ENCODE results near the gene SLC6A11.

Gene SLC6A11

DNA sequence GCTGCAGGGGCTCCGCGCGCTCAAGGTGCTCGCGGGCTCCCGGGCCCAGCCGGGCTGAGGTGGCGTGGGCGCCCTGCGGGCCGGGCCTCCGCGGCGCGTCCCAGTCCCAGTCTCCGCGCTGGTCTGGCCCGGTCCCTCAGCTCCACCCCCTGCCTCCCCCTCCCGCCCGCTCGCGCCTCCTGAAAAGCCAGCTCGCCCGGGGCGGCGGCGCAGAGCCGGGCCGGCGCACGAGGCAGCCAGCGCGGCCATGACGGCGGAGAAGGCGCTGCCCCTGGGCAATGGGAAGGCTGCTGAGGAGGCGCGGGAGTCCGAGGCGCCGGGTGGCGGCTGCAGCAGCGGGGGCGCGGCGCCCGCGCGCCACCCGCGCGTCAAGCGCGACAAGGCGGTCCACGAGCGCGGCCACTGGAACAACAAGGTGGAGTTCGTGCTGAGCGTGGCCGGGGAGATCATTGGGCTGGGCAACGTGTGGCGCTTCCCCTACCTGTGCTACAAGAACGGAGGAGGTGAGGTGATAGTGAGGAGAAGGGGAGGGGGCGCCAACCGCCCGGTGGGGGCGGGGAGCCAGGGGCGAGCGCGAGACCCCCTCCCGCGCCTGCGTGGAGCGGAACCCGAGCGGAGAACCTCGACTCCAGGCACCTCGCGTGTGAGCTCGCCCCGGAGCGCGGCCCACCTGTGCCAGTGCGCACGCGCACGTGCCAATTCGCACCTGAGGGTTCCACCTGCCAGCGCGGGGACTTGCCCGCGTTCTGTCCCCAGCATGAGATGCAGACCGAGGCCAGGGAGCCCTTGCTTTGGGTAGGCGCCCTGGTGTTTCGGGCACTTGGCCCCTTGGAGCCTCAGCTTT lies at the start of gene SLC6A11:
TSS of gene SLC6A11 (plus strand) at position 210 of the 844 bp plus-strand sequence. CDS start at position 248, 38 bp downstream.
- no peak for DNase-seq (ENCODE audit: extremely low read depth in 1 of 2, low read depth in 1 of 2)

DNA sequence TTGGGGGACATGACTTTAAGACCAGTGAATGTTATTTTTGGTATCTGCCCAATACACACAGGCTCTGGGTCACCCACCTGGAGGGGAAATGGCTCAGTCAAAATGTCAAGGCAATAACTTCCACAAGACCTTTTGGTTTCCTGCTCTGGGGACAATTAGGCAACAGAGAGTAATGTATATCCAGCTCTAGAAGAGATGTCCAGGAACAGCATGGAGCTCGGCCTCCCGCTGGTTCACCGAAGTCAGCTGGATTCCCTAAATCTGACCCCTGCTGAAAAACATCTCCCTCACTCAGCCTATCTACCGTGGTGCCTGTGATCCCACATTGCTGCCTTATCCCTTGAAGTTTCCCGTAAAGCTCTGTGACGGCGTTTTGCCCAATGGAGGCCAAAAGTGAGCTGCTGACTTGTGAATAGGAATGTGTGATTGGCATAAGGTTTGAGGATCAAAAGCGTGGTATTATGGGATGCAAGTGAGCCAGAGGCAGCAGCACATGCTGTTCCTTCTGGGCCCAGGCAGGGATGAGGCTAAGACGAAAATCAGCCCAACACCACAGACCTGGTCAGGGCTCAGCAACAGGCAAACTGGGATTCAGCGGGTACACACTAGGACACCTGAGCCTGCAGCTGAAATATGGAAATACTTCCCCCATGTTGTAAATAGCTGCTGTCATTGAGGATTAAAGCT lies 47.2 kb upstream of the SLC6A11 start:
- no peak for DNase-seq (ENCODE audit: extremely low read depth in 1 of 2, low read depth in 1 of 2)

DNA sequence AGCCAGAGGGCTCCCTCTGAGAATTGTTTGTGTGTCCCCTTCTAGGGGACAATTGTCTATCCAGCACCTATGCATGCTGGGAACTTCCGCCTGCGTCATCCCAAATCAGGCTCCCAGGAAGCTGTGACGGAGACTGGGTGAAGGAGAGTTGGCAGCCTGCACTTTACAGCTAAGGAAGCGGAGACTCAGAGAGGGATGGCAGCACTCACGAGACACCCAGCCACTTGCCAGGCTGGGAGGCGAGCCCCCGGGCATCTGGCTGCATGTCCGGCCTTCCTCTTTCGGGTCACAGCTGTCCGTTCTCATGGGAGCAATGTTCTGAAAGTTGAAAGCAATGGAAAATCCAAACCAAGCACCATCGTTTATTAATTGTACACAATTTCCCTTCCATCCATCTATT lies 45.5 kb upstream of the SLC6A11 start:
- DNase-seq (ENCODE audit: extremely low read depth in 1 of 2, low read depth in 1 of 2), result no peak

DNA sequence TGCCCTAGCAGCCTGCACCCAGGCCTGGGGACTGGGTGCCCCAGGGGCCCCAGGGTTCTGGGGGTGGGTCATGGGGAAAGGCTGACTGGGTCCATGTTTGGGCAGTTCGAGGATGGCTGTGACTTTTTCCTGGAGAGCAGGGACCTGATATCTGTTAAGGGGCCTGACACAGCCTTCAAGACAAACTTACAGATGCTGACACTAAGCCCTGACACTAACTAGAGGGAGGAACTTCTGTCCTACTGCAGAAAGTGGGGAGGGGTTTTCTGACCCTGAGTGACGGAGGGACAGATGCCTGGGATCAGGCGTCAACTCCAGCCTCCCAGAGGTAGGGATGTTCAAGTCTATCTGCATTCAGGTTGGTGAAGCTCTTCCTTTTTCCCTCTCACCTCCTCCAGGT lies 45.0 kb upstream of the SLC6A11 start:
- DNase-seq (ENCODE audit: extremely low read depth in 1 of 2, low read depth in 1 of 2), result no peak

DNA sequence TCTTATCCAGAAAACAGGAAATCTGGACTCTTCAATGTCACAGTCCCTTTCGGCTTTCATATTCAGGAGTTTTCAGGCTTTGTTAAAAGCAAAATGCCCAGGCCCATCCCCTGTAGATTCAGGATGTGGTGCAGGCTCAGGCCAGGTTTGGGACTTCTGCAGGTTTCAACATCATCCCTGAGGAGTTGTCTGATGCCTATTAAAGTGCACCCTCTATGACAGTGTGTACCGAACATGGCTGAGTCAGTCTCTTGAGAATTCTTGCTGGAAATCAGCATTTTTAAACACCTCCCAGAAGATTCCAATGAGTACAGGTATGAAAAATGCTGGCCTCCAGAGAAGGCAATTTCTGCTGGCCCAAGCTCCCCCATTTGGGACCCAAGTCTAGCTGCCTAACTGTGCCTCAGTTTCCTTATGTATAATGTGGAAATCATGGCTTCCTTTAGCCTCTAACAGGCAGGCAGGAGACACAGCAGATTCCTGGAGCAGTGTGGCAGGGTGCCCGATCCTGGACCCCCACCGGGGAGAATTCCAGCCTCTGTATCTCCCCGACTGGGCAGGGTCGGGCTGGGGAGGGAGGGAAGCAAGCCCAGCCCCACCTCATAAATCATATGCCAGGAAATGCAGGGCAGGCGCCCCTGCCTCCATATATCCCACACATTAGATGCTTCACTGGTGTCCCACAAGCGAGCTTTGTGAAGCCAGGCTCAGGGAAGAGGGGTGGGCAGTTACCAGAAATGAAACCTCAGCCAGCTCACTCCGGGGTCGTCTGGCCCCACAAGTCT lies 44.4 kb upstream of the SLC6A11 start:
- DNase-seq (ENCODE audit: extremely low read depth in 1 of 2, low read depth in 1 of 2), result no peak

DNA sequence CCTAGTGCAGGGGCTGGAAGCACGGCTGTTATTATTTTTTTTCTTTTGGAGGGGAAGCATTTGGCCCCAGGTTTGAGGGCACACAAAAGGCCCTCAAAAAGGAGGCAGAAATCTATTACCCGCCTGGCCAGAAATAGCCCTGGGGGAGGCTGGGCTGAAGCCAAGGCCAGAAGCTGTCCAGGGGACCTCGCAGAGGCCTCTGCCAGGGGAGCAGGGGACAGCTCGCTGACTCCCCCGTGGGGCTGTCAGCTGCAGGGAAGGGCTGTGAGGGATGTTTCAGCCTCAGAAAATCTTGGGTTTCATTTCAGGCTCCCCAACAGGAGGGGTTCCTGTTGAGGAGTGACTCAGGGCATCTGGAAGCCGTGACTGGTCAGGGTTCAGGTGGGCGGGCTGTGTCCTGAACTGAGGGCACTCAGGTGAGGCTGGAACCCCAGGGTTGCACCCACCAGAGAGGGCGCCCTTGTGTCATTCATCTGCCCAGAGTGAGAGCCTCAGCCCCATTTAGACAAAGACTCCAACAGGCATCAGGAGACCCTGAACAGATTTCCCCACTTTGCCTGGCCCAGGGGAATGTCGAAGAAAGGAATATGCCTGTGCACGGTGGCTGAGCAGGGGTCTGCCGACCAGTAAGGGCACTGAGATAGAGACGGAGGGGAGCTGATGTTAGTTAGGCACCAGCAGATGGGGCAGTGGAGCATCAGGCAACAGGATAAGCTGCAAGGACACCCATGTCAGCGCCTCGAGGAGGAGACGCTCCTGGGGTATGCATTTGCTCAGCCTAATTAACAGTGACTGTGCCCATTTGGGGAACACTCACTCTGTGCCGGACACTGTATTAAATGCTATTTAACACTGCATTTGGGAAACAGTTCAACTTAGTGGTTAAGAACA lies 43.5 kb upstream of the SLC6A11 start:
- no peak for DNase-seq (ENCODE audit: extremely low read depth in 1 of 2, low read depth in 1 of 2)

DNA sequence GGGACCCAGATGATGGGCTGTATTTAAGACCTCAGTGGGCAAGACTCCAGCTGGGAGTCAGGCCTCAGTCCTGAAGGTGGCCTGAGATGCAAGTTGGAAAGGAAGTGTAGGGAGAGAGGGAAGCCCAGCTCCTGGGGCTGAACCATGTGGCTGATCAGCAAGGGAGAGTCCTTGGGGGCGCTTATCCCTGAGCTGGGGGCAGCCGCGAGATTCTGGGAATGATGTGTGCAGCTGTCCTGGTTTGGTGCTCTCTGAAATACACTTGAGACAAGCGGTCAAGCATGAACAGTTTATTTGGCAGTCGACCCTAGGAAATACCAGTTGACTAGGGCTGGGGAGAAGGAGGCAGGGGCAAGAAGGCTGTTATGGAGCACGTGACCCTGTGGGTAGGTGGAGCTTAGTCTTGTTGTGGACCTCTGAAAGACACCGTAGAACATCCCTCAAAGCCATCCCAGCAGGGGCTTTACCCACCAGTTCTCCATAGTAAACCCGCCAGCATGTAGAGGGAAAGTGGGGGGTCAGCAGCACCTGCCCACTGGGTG lies 41.8 kb upstream of the SLC6A11 start:
- no peak for DNase-seq (ENCODE audit: extremely low read depth in 1 of 2, low read depth in 1 of 2)

DNA sequence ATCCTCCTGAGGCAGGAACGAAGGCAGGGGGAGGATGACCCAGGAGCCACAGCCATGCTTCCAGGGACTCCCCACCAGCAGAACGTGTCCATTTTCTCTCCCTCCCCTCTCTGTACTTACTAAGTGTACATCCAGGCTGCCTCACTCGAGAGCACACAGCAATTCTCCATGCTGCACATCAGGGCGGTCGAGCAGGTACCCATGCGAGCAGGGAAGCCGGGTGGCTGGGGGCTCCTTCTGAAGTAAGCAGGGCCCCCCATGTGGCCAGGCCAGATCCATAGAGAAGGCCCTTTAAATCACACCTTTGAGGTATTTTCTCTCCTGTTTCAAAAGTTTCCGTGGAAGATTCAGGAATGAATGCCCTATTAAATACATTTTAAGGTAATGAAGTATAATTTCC lies 41.2 kb upstream of the SLC6A11 start:
- DNase-seq (ENCODE audit: extremely low read depth in 1 of 2, low read depth in 1 of 2), result no peak

DNA sequence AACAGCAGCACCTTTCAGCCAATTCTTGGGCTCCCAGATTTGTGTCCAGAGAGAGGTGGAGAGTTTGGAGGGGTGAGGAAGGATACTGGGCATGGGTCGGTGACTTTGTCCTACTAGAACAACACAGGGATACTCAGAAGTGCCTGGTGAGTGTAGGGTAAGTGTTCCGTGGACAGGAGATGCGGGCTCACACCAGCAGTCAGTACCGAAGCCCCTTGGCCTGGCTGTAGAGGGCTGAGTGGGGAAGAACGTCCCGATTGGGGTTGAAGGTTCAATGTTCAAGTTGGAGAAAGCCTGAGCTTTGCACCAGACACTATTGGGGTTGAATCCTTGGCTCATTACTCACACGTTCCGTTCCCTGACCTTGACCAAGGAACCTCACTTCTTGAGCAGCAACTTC lies 40.8 kb upstream of the SLC6A11 start:
- no peak for DNase-seq (ENCODE audit: extremely low read depth in 1 of 2, low read depth in 1 of 2)

DNA sequence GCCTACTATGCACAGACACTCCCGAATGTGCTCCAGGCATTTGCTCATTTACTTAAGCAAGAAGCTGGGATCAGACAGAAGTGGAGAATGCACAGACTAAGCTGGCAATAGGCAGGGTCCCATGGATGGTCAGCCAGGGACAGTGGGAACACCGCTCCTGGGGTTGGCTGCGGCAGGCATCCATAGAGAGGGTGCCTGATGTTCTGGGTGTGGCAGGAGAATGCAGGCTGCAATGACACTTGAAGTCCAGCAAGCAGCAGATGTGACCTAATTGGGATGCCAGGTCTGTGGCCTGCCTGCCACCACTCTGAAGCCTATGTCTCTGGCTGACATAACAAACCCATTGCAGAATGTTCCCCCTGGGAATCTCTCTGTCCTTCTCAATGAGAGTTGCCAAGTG lies 40.2 kb upstream of the SLC6A11 start:
- DNase-seq (ENCODE audit: extremely low read depth in 1 of 2, low read depth in 1 of 2), result no peak

DNA sequence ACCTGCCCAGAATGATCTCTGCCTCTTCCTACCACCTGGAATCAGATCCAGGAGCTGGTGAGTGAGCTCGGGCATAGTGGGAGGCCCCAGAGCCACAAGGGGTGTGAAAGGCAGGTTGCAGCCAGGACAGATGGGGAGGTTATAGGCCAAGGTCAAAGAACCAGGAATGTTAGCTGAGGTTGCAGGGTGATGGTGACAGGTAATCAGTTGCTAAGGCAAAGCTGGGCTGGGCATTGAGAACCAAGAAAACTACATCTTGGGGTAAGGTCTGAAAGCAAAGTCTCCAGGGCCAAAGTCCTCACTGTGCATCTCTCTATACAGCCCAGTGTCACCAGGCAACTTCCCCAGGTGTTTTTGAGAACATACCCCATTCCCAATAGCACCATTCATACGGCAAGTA lies 38.4 kb upstream of the SLC6A11 start:
- no peak for DNase-seq (ENCODE audit: extremely low read depth in 1 of 2, low read depth in 1 of 2)

DNA sequence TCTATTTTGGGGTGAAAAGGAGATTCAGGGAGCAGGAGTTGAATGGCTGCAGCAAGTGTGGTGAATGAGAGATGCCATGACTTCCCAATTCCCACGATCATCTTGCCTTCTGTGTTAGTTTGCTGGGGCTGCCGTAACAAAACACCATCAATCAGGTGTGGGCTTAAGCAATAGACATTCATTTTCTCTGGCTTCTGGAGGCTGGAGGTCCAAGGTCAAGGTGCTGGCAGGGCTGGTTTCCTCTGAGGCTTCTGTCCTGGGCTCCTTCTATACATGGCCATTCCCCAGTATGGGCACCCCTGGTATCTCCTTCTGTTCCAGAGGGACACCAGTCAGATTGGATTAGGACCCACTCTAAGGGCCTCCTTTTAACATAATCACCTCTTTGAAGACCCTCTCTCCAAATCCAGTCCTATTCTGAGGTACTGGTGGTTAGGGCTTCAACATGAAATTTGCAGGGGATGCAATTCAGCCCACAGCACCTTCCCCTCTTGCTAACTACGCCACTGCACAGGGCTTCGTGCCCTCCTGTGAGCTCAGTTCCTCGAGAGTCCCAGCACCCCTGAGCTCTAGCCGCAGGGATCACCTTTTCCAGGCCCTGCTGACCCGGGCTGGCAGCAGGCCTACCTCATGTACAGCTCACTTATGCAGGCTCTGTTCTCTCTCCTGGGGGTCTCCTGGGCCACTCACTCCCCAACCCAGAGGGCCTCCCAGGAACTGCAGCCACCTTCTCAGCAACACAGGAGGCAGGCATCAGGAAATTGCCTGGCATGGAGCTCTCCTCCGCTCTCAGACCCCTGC lies 37.3 kb upstream of the SLC6A11 start:
- DNase-seq (ENCODE audit: extremely low read depth in 1 of 2, low read depth in 1 of 2), result no peak

DNA sequence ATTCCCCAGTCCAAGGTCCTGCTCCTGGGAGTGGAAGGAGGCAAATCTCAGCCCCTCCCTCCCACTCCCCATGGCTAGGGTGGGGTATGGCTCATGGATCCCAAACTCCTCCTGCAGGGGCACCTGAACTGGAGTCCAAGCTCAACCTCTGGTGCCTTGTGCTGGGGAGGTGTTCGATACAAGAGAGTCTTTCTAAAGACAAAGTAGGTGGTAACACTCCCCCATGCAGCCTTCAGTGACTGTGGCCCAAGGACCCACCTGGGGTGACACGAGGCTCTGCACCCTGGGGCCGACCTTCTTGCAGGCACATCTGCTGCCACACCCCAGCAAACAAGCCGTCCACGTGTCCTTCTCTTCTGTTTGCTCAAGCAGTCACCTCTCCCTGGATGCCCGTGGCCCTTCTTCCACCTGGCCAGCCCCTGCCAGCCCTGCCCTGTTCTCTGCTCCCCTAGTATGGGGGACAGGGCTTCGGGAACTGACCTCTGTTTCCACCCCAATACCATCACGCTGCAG lies 36.7 kb upstream of the SLC6A11 start:
- DNase-seq (ENCODE audit: extremely low read depth in 1 of 2, low read depth in 1 of 2), result no peak

DNA sequence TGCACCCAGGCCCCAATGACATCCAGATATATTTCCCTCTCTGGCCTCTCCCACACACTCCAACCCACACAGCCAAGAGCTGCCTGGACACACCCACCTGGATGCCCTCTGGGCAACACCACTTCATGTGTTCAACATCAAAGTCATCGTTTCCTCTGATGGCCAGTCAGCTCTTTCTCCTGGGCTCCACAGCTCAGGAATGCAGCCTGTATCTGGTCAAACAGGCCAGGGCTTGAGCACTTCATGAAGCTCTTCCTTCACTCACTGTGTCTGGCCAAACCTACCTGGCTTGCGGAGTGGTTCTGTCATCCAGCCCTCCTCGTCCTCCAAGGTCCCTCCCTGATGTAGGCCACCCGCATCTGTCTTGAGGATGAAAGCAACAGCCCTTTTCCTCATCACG lies 35.8 kb upstream of the SLC6A11 start:
- no peak for DNase-seq (ENCODE audit: extremely low read depth in 1 of 2, low read depth in 1 of 2)

DNA sequence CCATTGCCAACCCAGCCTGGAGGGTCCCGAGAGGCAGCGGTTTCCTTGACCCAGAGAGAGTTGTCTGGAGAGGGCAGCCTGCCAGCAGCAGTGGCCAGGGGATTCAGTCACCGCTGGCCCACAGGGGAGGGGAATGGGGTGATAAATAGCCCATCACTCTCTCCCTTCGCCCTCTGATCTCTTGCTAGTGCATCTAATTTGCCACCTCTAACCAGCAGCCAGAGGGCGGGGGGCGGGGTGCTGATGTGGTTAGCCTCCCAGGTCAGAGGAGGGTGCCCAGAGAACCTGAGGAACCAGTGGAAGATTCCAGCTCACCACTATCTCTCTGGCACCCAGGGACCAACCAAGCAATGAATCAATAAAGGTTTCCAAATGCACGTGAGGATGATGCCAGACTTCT lies 35.1 kb upstream of the SLC6A11 start:
- no peak for DNase-seq (ENCODE audit: extremely low read depth in 1 of 2, low read depth in 1 of 2)

DNA sequence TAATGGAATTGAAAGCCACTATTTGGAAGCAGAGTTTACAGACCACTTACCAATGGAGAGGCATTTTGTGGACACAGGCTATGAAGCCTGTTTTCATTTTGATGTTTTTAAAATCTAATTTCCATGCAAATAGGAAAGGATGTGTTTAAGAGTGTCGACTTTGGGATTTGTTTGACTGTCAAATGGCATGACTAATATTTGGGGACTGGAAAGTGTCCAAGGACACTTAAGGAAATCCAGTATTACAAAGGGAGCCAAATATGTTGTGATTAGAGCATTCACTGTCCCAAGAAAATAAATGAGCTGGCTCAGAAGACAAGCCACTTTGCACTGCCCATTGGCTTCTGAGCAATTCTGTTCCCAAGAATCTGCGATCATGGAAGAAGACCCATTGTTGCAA lies 34.0 kb upstream of the SLC6A11 start:
- no peak for DNase-seq (ENCODE audit: extremely low read depth in 1 of 2, low read depth in 1 of 2)

DNA sequence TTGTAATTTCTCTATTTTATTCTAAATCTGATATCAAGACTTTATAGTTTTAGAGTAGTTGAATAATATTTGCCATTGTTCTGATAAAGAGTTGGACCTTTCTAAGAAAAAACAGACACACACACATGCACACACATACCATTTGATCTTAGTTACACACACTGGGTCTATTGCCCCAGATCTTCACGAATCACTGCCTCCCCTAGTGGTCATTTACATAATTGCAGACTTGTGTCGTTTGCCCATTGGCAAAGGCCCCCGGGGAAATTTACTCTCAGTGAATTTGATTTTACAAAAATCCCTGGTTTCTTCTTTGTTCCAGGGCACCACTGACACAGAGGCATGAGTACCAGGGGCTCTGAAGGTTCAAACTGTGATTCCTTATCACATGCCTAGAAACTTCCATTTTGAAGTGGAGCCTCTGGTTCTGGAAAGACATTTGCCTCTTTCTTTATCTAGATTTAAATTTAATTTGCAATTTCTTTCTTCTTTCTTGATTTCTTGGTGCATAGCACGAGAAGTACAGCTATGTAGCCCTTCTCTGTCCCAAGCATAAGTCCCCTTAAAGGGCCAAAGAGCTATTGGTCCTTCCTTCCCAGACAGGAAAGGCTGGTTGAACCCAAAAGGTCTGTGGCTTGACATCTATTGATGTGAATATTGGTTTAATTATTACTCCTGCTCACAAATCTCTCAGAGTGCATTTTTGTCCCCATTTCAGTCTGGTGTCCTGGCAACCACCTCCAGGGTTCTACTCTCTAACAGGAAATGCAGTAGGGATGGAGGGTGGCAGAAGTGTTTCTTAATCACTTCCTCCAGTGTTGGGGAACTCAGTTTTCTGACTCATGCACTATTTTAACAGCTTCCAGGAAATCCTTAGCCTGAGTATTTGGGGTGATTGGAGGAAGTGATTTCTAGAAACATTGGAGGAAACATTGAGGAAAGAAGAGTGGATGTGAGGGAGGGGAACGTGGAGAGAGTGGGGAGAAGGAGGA lies 32.4 kb upstream of the SLC6A11 start:
- no peak for DNase-seq (ENCODE audit: extremely low read depth in 1 of 2, low read depth in 1 of 2)

DNA sequence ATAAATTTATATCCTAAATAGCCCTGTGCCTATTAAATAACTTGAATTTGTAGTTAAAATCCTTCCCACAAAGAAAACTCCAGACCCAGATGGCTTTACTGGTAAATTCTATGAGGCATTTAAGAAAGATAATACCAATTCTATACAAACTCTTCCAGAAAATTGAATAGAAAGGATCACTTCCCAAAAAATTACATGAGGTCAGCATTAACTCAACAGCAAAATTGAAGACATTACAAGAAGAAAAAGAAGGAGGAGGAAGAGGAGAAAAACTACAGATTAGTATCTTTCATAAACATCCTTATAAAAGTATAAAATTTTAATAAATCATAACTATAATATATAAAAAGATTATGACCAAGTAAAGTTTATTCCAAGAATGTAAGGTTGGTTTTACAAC lies 29.4 kb upstream of the SLC6A11 start:
- no peak for DNase-seq (ENCODE audit: extremely low read depth in 1 of 2, low read depth in 1 of 2)

Data from activated CD8-positive, alpha-beta memory T cell treated with anti-CD3 and anti-CD28 coated beads for 1 hour (primary cell).